Esophagus squamous epithelium (tissue), 5 donors: Measurements from ENCODE around the gene DAZAP1. TPM values are rescaled to one million over a fixed set of nuclear protein-coding genes. Genes with fewer than 3 reads are reported as not detected.

Source experiments
- DNase-seq: peaks from one replicate; lab custom pipeline; 2025; lab: John Stamatoyannopoulos, UW
- H3K27ac ChIP-seq, 4 donors: fragments of 200-600 bp; sonication (generic); one replicate each; pipeline ENCODE4 v1.5.1; 2016 to 2019; ENCODE audit warnings: mild to moderate bottlenecking in 1 of 4
- H3K27me3 ChIP-seq, 4 donors: fragments of 200-600 bp; sonication (generic); 1 replicate in 3 of 4; 2 replicates in 1 of 4; pipeline versions ENCODE4 v1.5.1 to v1.6.0; 2017 to 2021; ENCODE audit warnings: antibody characterized with exemption in 1 of 4
- H3K36me3 ChIP-seq, 3 donors: fragments of 200-600 bp; sonication (generic); one replicate each; pipeline ENCODE4 v1.5.1; 2016 to 2019
- H3K4me1 ChIP-seq, 3 donors: fragments of 200-600 bp; sonication (generic); one replicate each; pipeline ENCODE4 v1.5.1; 2017 to 2019
- H3K4me3 ChIP-seq, 4 donors: fragments of 200-600 bp; sonication (generic); 1 replicate in 3 of 4; 2 replicates in 1 of 4; pipeline ENCODE4 v1.5.1; 2016 to 2019; ENCODE audit warnings: mild to moderate bottlenecking in 2 of 4, moderate library complexity in 1 of 4
- H3K9me3 ChIP-seq, 3 donors: fragments of 200-600 bp; sonication (generic); one replicate each; pipeline ENCODE4 v1.5.1; 2016 to 2019
- POLR2A ChIP-seq, 4 donors: fragments of 450-650 bp; IDR thresholded peaks; one replicate each; pipeline ENCODE4 v1.6.1; 2017; ENCODE audit warnings: antibody characterized with exemption in 4 of 4, mild to moderate bottlenecking in 4 of 4, moderate library complexity in 3 of 4
- WGBS, 2 donors: methylation state at CpG; one replicate each; pipeline ENCODE4 v1.1.5; 2018; 5-methylcytosine and 5-hydroxymethylcytosine counted together
- intact Hi-C: fragments of 100-400 bp; cut with DNase I; formaldehyde crosslinking; loops from one replicate; pipeline ENCODE4 v1.15.0; 2022
- total RNA-seq, 4 donors: library from RNA; depleted of rRNA; stranded (reverse); fragments of >200 nt; gene quantifications; one replicate each; pipeline ENCODE4 v1.1.0, GENCODE V29; 2016
- TF ChIP-seq, protein P1 (sequence below), 6 experiments: fragments of 450-650 bp in 4 of 6; fragments of 200-600 bp in 2 of 6; sonication (generic) in 2 of 6; IDR thresholded peaks; one replicate each; pipeline ENCODE4 v1.5.1; 2016 to 2019; ENCODE audit warnings: antibody characterized with exemption in 6 of 6, mild to moderate bottlenecking in 4 of 6, moderate library complexity in 4 of 6
- donor health status: DM: yes; HTN: yes; CAD: no.

The DAZAP1 gene
- total RNA-seq, 4 donors from 2014 or later: 60.2 to 76.0 (median 69.0) TPM

GRCh38 chr19:1483979-1484428 is 76.6 kb downstream of the DAZAP1 start:
- Histone ChIP-seq H3K36me3 (no peaks in the 10 kb centered on the region), H3K9me3 (no peaks in the 10 kb centered on the region), H3K27me3 (no peaks in the 10 kb centered on the region), H3K4me1 (peaks cover 0 to 10% (median 0%) of the 10 kb centered on the region in 3 donors), H3K27ac (no peak overlapping the region), H3K4me3 (no peak overlapping the region)
- intact Hi-C loops: no loop called here
- 87 to 91% methylated on average over 3 to 7 of the region's 23 CpGs for WGBS, 2 donors
- no peak for TF ChIP-seq POLR2A (IDR thresholded peaks at IDR 0.05)
- TF ChIP-seq, protein P1, sequence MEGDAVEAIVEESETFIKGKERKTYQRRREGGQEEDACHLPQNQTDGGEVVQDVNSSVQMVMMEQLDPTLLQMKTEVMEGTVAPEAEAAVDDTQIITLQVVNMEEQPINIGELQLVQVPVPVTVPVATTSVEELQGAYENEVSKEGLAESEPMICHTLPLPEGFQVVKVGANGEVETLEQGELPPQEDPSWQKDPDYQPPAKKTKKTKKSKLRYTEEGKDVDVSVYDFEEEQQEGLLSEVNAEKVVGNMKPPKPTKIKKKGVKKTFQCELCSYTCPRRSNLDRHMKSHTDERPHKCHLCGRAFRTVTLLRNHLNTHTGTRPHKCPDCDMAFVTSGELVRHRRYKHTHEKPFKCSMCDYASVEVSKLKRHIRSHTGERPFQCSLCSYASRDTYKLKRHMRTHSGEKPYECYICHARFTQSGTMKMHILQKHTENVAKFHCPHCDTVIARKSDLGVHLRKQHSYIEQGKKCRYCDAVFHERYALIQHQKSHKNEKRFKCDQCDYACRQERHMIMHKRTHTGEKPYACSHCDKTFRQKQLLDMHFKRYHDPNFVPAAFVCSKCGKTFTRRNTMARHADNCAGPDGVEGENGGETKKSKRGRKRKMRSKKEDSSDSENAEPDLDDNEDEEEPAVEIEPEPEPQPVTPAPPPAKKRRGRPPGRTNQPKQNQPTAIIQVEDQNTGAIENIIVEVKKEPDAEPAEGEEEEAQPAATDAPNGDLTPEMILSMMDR (IDR thresholded peaks at IDR 0.05): no peak
- no peak for DNase-seq

Other genes starting within 250 kb of the DAZAP1 start
- 10 to 100 TPM; 31.3 to 84.3 (median 68.3) TPM for gene SBNO2, start 233.3 kb upstream of the DAZAP1 start, total RNA-seq
- gene STK11, start 201.8 kb upstream of the DAZAP1 start, total RNA-seq: 10 to 100 TPM; 59.3 to 68.5 (median 61.6) TPM
- 1 to 10 TPM in 3 of 4 donors, under 1 TPM in 1; 0.38 to 1.6 (median 1.2) TPM for gene CBARP, start 169.6 kb upstream of the DAZAP1 start, total RNA-seq
- gene ATP5F1D, start 165.8 kb upstream of the DAZAP1 start, total RNA-seq: 100 to 1,000 TPM in 3 of 4 donors, 10 to 100 TPM in 1; 83.4 to 171 (median 132) TPM
- 10 to 100 TPM; 12.4 to 65.0 (median 40.4) TPM for gene MIDN, start 159.0 kb upstream of the DAZAP1 start, total RNA-seq
- 100 to 1,000 TPM; 116 to 415 (median 238) TPM for gene CIRBP, start 138.3 kb upstream of the DAZAP1 start, total RNA-seq
- gene FAM174C, start 132.1 kb upstream of the DAZAP1 start, total RNA-seq: 10 to 100 TPM; 31.5 to 69.8 (median 50.5) TPM
- gene EFNA2, start 121.7 kb upstream of the DAZAP1 start, total RNA-seq: not detected
- gene NDUFS7, start 23.7 kb upstream of the DAZAP1 start, total RNA-seq: 100 to 1,000 TPM; 124 to 191 (median 165) TPM
- 10 to 100 TPM in 3 of 4 donors, 1 to 10 TPM in 1; 2.4 to 40.0 (median 13.1) TPM for gene GAMT, start 6.0 kb upstream of the DAZAP1 start, total RNA-seq
- gene RPS15, start 30.8 kb downstream of the DAZAP1 start, total RNA-seq: 1,000 to 10,000 TPM; 2,502 to 3,774 (median 3,129) TPM
- gene APC2, start 42.5 kb downstream of the DAZAP1 start, total RNA-seq: under 1 TPM in 1 of 4 donors, not detected in 3; under 0.01 TPM
- gene C19orf25, start 71.6 kb downstream of the DAZAP1 start, total RNA-seq: 10 to 100 TPM; 17.8 to 24.5 (median 23.0) TPM
- gene PCSK4, start 82.8 kb downstream of the DAZAP1 start, total RNA-seq: 1 to 10 TPM in 2 of 4 donors, under 1 TPM in 2; 0.35 to 5.5 (median 1.1) TPM
- gene REEP6, start 83.6 kb downstream of the DAZAP1 start, total RNA-seq: 10 to 100 TPM in 2 of 4 donors, 1 to 10 TPM in 2; 5.7 to 13.8 (median 9.4) TPM
- gene ADAMTSL5, start 105.4 kb downstream of the DAZAP1 start, total RNA-seq: 10 to 100 TPM; 13.5 to 20.8 (median 18.8) TPM
- under 1 TPM in 2 of 4 donors, not detected in 2; 0.19 to 0.66 TPM for gene PLK5, start 116.5 kb downstream of the DAZAP1 start, total RNA-seq
- gene MEX3D, start 160.7 kb downstream of the DAZAP1 start, total RNA-seq: 10 to 100 TPM; 21.4 to 26.6 (median 23.0) TPM
- 10 to 100 TPM; 74.8 to 87.9 (median 84.3) TPM for gene MBD3, start 185.3 kb downstream of the DAZAP1 start, total RNA-seq
- 10 to 100 TPM; 47.1 to 74.4 (median 59.1) TPM for gene UQCR11, start 197.9 kb downstream of the DAZAP1 start, total RNA-seq
- 10 to 100 TPM; 29.9 to 66.0 (median 47.9) TPM for gene TCF3, start 245.0 kb downstream of the DAZAP1 start, total RNA-seq